Measurements from ENCODE around the gene SRA1. TPM values are rescaled to one million over a fixed set of nuclear protein-coding genes. Genes with fewer than 3 reads are reported as not detected.
A peak's percentile ranks its signal among the peaks of the same experiment; 100 is the strongest.

SRA1 gene
- total RNA-seq, 4 donors from 2014 or later, result 22.7 to 43.7 (median 35.7) TPM

GRCh38 chr5:140568443-140569063 is 11.3 kb upstream of the SRA1 start:
- peak overlapping the region; percentile 15 to 77 (median 58) for H3K27ac ChIP-seq
- H3K36me3 ChIP-seq, result peaks cover 21 to 24% of the 10 kb centered on the region in 2 donors
- peaks cover 18 to 32% of the 10 kb centered on the region in 2 donors for H3K4me1 ChIP-seq
- DNase-seq, result no peak
- 100% methylated on average over 2 of the region's 2 CpGs for WGBS, 2 donors
- no peak overlapping the region for H3K4me3 ChIP-seq (replicated peaks in 1 of 3)
- H3K27me3 ChIP-seq, result no peaks in the 10 kb centered on the region
- no peaks in the 10 kb centered on the region for H3K9me3 ChIP-seq
- intact Hi-C loops (cut with DNase I), result loop anchor here (5.0 kb wide), 1 partner anchor 166 kb away; the partner anchor contains the start of gene ANKHD1
- TF ChIP-seq POLR2A (IDR thresholded peaks at IDR 0.05) (no peak), CTCF (IDR thresholded peaks at IDR 0.05) (no peak)

- TF ChIP-seq CTCF (IDR thresholded peaks at IDR 0.05) (no peak), POLR2A (IDR thresholded peaks at IDR 0.05) (no peak)
- WGBS, 2 donors, result 98% methylated on average over 12 to 13 of the region's 13 CpGs
- Histone ChIP-seq H3K27ac (no peak overlapping the region), H3K4me3 (replicated peaks in 1 of 3) (no peak overlapping the region), H3K36me3 (peaks cover 21 to 24% of the 10 kb centered on the region in 2 donors), H3K27me3 (no peaks in the 10 kb centered on the region), H3K4me1 (peaks cover 25 to 39% of the 10 kb centered on the region in 2 donors), H3K9me3 (no peaks in the 10 kb centered on the region)
- no peak for DNase-seq
- intact Hi-C loops (cut with DNase I), result loop anchor here (5.0 kb wide), 1 partner anchor 166 kb away; the partner anchor contains the start of gene ANKHD1
Observed at GRCh38 chr5:140567871-140568270, 10.6 kb upstream of the SRA1 start.

GRCh38 chr5:140567136-140567818 is 10.0 kb upstream of the SRA1 start:
- intact Hi-C loops (cut with DNase I), result loop anchor here (5.0 kb wide), 1 partner anchor 165 kb away; the partner anchor contains the start of gene ANKHD1

GRCh38 chr5:140566665-140567064 is 9.4 kb upstream of the SRA1 start:
- Histone ChIP-seq H3K9me3 (no peaks in the 10 kb centered on the region), H3K27me3 (no peaks in the 10 kb centered on the region), H3K4me1 (peaks cover 25 to 43% of the 10 kb centered on the region in 2 donors), H3K36me3 (peaks cover 21 to 24% of the 10 kb centered on the region in 2 donors), H3K4me3 (replicated peaks in 1 of 3) (no peak overlapping the region), H3K27ac (no peak overlapping the region)
- DNase-seq, result no peak
- WGBS, 2 donors, result 94 to 98% methylated on average over 5 of the region's 5 CpGs
- TF ChIP-seq POLR2A (IDR thresholded peaks at IDR 0.05), result no peak
- no peak for TF ChIP-seq CTCF (IDR thresholded peaks at IDR 0.05)
- intact Hi-C loops (cut with DNase I), result loop anchor here (5.0 kb wide), 1 partner anchor 164 kb away; the partner anchor contains the start of gene ANKHD1

More at GRCh38 chr5:140567136-140567818, 10.0 kb upstream of the SRA1 start:
- Histone ChIP-seq H3K4me3 (replicated peaks in 1 of 3) (no peak overlapping the region), H3K9me3 (no peaks in the 10 kb centered on the region), H3K27ac (no peak overlapping the region), H3K4me1 (peaks cover 25 to 43% of the 10 kb centered on the region in 2 donors), H3K36me3 (peaks cover 21 to 24% of the 10 kb centered on the region in 2 donors), H3K27me3 (no peaks in the 10 kb centered on the region)
- no peak for DNase-seq
- 91% methylated on average over 15 to 16 of the region's 22 CpGs for WGBS, 2 donors
- TF ChIP-seq CTCF (IDR thresholded peaks at IDR 0.05) (no peak), POLR2A (IDR thresholded peaks at IDR 0.05) (no peak)

GRCh38 chr5:140565780-140566095 is 8.5 kb upstream of the SRA1 start:
- peaks cover 24% of the 10 kb centered on the region in 2 donors for H3K36me3 ChIP-seq
- peak overlapping the region in 1 of 3 donors; percentile 53 for H3K4me3 ChIP-seq (replicated peaks in 1 of 3)
- no peaks in the 10 kb centered on the region for H3K27me3 ChIP-seq
- H3K27ac ChIP-seq, result peak overlapping the region in 2 of 3 donors; percentile 21 to 93
- 53 to 54% methylated on average over 4 of the region's 4 CpGs for WGBS, 2 donors
- intact Hi-C loops (cut with DNase I), result loop anchor here (5.0 kb wide), 1 partner anchor 163 kb away; the partner anchor contains the start of gene ANKHD1
- DNase-seq, result peak in 1 of 2 donors; percentile 20
- no peaks in the 10 kb centered on the region for H3K9me3 ChIP-seq
- TF ChIP-seq CTCF (IDR thresholded peaks at IDR 0.05), result no peak
- no peak for TF ChIP-seq POLR2A (IDR thresholded peaks at IDR 0.05)
- H3K4me1 ChIP-seq, result peaks cover 25 to 43% of the 10 kb centered on the region in 2 donors
